Measurements from ENCODE around the gene MAP2K1.

The MAP2K1 gene

GRCh38 chr15:66481107-66481856 is 94.6 kb downstream of the MAP2K1 start:
- peaks cover 61% of the 10 kb centered on the region for H3K36me3 ChIP-seq (ENCODE audit: insufficient read depth, insufficient read length, low read length)
- TF ChIP-seq YY1 (IDR thresholded peaks at IDR 0.05; ENCODE audit: insufficient read depth, insufficient read length): no peak
- TF ChIP-seq SUZ12 (IDR thresholded peaks at IDR 0.05; ENCODE audit: extremely low read depth, insufficient read depth, insufficient read length): no peak
- no peak for TF ChIP-seq ZNF274 (IDR thresholded peaks at IDR 0.05; ENCODE audit: low read depth, low read length)
- no peak overlapping the region for H3K9ac ChIP-seq (ENCODE audit: insufficient read length, low read depth)
- H3K27me3 ChIP-seq (ENCODE audit: insufficient read depth, insufficient read length): no peaks in the 10 kb centered on the region
- H3K4me3 ChIP-seq (ENCODE audit: insufficient read length, low read depth): no peak overlapping the region
- no peaks in the 10 kb centered on the region for H3K9me3 ChIP-seq (ENCODE audit: insufficient read depth, low read length)
- no peak for DNase-seq (ENCODE audit: low read depth, low spot score)
- peaks cover 9% of the 10 kb centered on the region for H3K4me1 ChIP-seq (ENCODE audit: insufficient read depth, insufficient read length)

- H3K36me3 ChIP-seq (ENCODE audit: insufficient read depth, insufficient read length, low read length): peaks cover 72% of the 10 kb centered on the region
Observed at GRCh38 chr15:66482539-66482938, 95.8 kb downstream of the MAP2K1 start.

GRCh38 chr15:66483131-66483566 is 96.4 kb downstream of the MAP2K1 start:
- H3K4me1 ChIP-seq (ENCODE audit: insufficient read depth, insufficient read length): peaks cover 3% of the 10 kb centered on the region
- no peak overlapping the region for H3K9ac ChIP-seq (ENCODE audit: insufficient read length, low read depth)
- peaks cover 73% of the 10 kb centered on the region for H3K36me3 ChIP-seq (ENCODE audit: insufficient read depth, insufficient read length, low read length)
- H3K27me3 ChIP-seq (ENCODE audit: insufficient read depth, insufficient read length): no peaks in the 10 kb centered on the region
- no peak for DNase-seq (ENCODE audit: low read depth, low spot score)
- TF ChIP-seq ZNF274 (IDR thresholded peaks at IDR 0.05; ENCODE audit: low read depth, low read length): no peak
- H3K9me3 ChIP-seq (ENCODE audit: insufficient read depth, low read length): no peaks in the 10 kb centered on the region
- no peak overlapping the region for H3K4me3 ChIP-seq (ENCODE audit: insufficient read length, low read depth)

More at GRCh38 chr15:66482539-66482938, 95.8 kb downstream of the MAP2K1 start:
- TF ChIP-seq ZNF274 (IDR thresholded peaks at IDR 0.05; ENCODE audit: low read depth, low read length) (no peak), YY1 (IDR thresholded peaks at IDR 0.05; ENCODE audit: insufficient read depth, insufficient read length) (no peak), SUZ12 (IDR thresholded peaks at IDR 0.05; ENCODE audit: extremely low read depth, insufficient read depth, insufficient read length) (no peak)
- H3K9ac ChIP-seq (ENCODE audit: insufficient read length, low read depth): no peak overlapping the region
- H3K4me1 ChIP-seq (ENCODE audit: insufficient read depth, insufficient read length): peaks cover 3% of the 10 kb centered on the region
- H3K9me3 ChIP-seq (ENCODE audit: insufficient read depth, low read length): no peaks in the 10 kb centered on the region
- H3K27me3 ChIP-seq (ENCODE audit: insufficient read depth, insufficient read length): no peaks in the 10 kb centered on the region
- no peak for DNase-seq (ENCODE audit: low read depth, low spot score)
- H3K4me3 ChIP-seq (ENCODE audit: insufficient read length, low read depth): no peak overlapping the region

- Histone ChIP-seq H3K4me3 (ENCODE audit: insufficient read length, low read depth) (no peak overlapping the region), H3K36me3 (ENCODE audit: insufficient read depth, insufficient read length, low read length) (peaks cover 78% of the 10 kb centered on the region), H3K4me1 (ENCODE audit: insufficient read depth, insufficient read length) (peaks cover 3% of the 10 kb centered on the region), H3K27me3 (ENCODE audit: insufficient read depth, insufficient read length) (no peaks in the 10 kb centered on the region), H3K9ac (ENCODE audit: insufficient read length, low read depth) (peak overlapping the region; percentile 8), H3K9me3 (ENCODE audit: insufficient read depth, low read length) (no peaks in the 10 kb centered on the region)
- no peak for TF ChIP-seq SUZ12 (IDR thresholded peaks at IDR 0.05; ENCODE audit: extremely low read depth, insufficient read depth, insufficient read length)
- TF ChIP-seq YY1 (IDR thresholded peaks at IDR 0.05; ENCODE audit: insufficient read depth, insufficient read length): no peak
- no peak for TF ChIP-seq ZNF274 (IDR thresholded peaks at IDR 0.05; ENCODE audit: low read depth, low read length)
- DNase-seq (ENCODE audit: low read depth, low spot score): no peak
Observed at GRCh38 chr15:66484539-66485112, 97.9 kb downstream of the MAP2K1 start.

- no peaks in the 10 kb centered on the region for H3K27me3 ChIP-seq (ENCODE audit: insufficient read depth, insufficient read length)
- no peak for DNase-seq (ENCODE audit: low read depth, low spot score)
- H3K9ac ChIP-seq (ENCODE audit: insufficient read length, low read depth): no peak overlapping the region
- H3K4me3 ChIP-seq (ENCODE audit: insufficient read length, low read depth): no peak overlapping the region
- no peak for TF ChIP-seq YY1 (IDR thresholded peaks at IDR 0.05; ENCODE audit: insufficient read depth, insufficient read length)
- H3K36me3 ChIP-seq (ENCODE audit: insufficient read depth, insufficient read length, low read length): peaks cover 93% of the 10 kb centered on the region
- no peaks in the 10 kb centered on the region for H3K9me3 ChIP-seq (ENCODE audit: insufficient read depth, low read length)
- H3K4me1 ChIP-seq (ENCODE audit: insufficient read depth, insufficient read length): peaks cover 3% of the 10 kb centered on the region
Observed at GRCh38 chr15:66486887-66487286, 100.2 kb downstream of the MAP2K1 start.

GRCh38 chr15:66488525-66488924 is 101.8 kb downstream of the MAP2K1 start:
- Histone ChIP-seq H3K9ac (ENCODE audit: insufficient read length, low read depth) (no peak overlapping the region), H3K9me3 (ENCODE audit: insufficient read depth, low read length) (no peaks in the 10 kb centered on the region)

GRCh38 chr15:66489179-66489791 is 102.6 kb downstream of the MAP2K1 start:
- no peak for DNase-seq (ENCODE audit: low read depth, low spot score)
- peaks cover 97% of the 10 kb centered on the region for H3K36me3 ChIP-seq (ENCODE audit: insufficient read depth, insufficient read length, low read length)
- no peak for TF ChIP-seq ZNF274 (IDR thresholded peaks at IDR 0.05; ENCODE audit: low read depth, low read length)
- TF ChIP-seq YY1 (IDR thresholded peaks at IDR 0.05; ENCODE audit: insufficient read depth, insufficient read length): no peak
- TF ChIP-seq SUZ12 (IDR thresholded peaks at IDR 0.05; ENCODE audit: extremely low read depth, insufficient read depth, insufficient read length): no peak

More at GRCh38 chr15:66488525-66488924, 101.8 kb downstream of the MAP2K1 start:
- H3K36me3 ChIP-seq (ENCODE audit: insufficient read depth, insufficient read length, low read length): peaks cover 91% of the 10 kb centered on the region
- H3K27me3 ChIP-seq (ENCODE audit: insufficient read depth, insufficient read length): no peaks in the 10 kb centered on the region
- no peak overlapping the region for H3K4me3 ChIP-seq (ENCODE audit: insufficient read length, low read depth)
- H3K4me1 ChIP-seq (ENCODE audit: insufficient read depth, insufficient read length): peaks cover 3% of the 10 kb centered on the region
- no peak for TF ChIP-seq ZNF274 (IDR thresholded peaks at IDR 0.05; ENCODE audit: low read depth, low read length)
- no peak for TF ChIP-seq SUZ12 (IDR thresholded peaks at IDR 0.05; ENCODE audit: extremely low read depth, insufficient read depth, insufficient read length)
- TF ChIP-seq YY1 (IDR thresholded peaks at IDR 0.05; ENCODE audit: insufficient read depth, insufficient read length): no peak
- no peak for DNase-seq (ENCODE audit: low read depth, low spot score)

More at GRCh38 chr15:66489179-66489791, 102.6 kb downstream of the MAP2K1 start:
- Histone ChIP-seq H3K4me1 (ENCODE audit: insufficient read depth, insufficient read length) (peaks cover 3% of the 10 kb centered on the region), H3K9me3 (ENCODE audit: insufficient read depth, low read length) (no peaks in the 10 kb centered on the region), H3K9ac (ENCODE audit: insufficient read length, low read depth) (no peak overlapping the region), H3K27me3 (ENCODE audit: insufficient read depth, insufficient read length) (no peaks in the 10 kb centered on the region), H3K4me3 (ENCODE audit: insufficient read length, low read depth) (no peak overlapping the region)

All from NT2/D1 (cell line).